Measurements from ENCODE around the gene GMDS. TPM values are rescaled to one million over a fixed set of nuclear protein-coding genes. Genes with fewer than 3 reads are reported as not detected.
A peak's percentile ranks its signal among the peaks of the same experiment; 100 is the strongest.

Gene GMDS
- total and polyA plus RNA-seq, 9 donors, result 6.6 to 20.6 (median 11.0) TPM

DNA sequence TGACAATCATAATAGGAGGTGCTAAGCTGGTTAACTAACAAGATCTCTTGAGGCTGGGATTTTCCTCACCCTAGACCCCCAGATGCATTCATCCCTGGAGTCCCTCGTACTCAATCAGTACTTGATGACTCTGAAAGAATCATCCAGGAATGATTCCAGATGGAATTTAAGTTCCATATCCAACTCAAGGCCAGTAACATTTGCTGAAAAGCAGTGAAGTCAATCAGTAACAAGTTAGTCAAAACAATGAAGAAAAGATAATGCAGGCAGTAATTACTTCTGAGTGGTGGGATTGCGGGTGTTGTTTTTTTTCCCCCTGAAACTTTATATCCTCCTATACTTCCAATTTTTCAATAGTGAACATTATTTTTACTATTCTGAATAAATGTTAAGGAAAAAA is 18.6 kb downstream of the GMDS start:
- H3K4me1 ChIP-seq (ENCODE audit: insufficient read depth), result peaks cover 5% of the 10 kb centered on the region
- no peaks in the 10 kb centered on the region for H3K9me3 ChIP-seq
- H3K4me3 ChIP-seq, result no peak overlapping the region
- intact Hi-C loops (cut with DNase I), result no loop called here
- H3K36me3 ChIP-seq, result no peaks in the 10 kb centered on the region
- H3K27ac ChIP-seq, result no peak overlapping the region
- TF ChIP-seq POLR2A (IDR thresholded peaks at IDR 0.05) (no peak), EP300 (IDR thresholded peaks at IDR 0.05) (no peak)
- TF ChIP-seq, protein P1, sequence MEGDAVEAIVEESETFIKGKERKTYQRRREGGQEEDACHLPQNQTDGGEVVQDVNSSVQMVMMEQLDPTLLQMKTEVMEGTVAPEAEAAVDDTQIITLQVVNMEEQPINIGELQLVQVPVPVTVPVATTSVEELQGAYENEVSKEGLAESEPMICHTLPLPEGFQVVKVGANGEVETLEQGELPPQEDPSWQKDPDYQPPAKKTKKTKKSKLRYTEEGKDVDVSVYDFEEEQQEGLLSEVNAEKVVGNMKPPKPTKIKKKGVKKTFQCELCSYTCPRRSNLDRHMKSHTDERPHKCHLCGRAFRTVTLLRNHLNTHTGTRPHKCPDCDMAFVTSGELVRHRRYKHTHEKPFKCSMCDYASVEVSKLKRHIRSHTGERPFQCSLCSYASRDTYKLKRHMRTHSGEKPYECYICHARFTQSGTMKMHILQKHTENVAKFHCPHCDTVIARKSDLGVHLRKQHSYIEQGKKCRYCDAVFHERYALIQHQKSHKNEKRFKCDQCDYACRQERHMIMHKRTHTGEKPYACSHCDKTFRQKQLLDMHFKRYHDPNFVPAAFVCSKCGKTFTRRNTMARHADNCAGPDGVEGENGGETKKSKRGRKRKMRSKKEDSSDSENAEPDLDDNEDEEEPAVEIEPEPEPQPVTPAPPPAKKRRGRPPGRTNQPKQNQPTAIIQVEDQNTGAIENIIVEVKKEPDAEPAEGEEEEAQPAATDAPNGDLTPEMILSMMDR (IDR thresholded peaks at IDR 0.05), result no peak
- DNase-seq, result no peak
- 38 to 57% (median 41%) methylated on average over 2 of the region's 2 CpGs for WGBS, 3 donors
- no peaks in the 10 kb centered on the region for H3K27me3 ChIP-seq

DNA sequence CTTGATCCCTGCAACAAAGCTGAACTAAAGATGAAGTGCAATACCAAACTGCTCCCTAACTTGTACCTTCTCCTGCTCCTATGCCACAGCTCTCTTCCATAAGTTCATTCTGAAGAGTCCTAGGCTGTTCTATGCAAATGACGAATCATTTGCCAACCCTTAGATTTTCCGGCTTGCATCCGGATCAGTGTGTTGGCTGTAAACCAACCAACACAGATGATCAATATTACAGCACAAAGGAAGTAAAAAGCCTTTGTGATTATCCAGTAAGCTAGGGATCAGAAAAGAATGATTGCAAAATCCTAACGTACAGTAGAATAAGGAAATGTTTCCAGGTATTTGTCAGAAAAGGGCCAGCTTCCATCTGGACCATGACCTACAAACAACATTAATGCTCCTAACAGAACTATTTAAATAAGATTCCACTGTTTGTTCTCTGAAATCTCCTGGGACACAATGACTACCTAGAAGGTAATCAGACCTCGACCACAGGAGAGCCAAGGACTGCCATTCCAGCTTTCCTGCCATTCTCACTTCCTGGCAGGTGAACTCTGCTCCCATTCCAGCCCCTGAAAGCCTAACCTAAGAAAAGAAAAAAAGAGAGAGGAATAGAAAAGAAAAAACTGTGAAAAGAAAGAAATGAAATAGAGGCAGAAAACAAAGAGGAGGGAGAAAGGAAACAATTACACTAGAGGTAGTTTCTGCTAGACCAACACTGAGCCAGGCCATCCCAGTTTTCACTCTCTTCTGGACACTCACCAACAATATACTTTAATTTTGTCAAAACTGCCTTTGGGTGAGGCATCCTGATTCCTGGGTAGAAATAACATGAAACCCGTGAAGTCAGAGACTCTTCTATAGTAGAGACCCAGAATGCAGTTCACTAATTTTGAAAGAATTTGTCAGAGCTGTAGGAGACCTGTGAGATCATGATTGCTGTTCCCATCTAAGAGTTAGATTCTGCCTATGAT is 19.7 kb downstream of the GMDS start:
- no peak overlapping the region for H3K4me3 ChIP-seq
- H3K4me1 ChIP-seq (ENCODE audit: insufficient read depth), result peaks cover 5% of the 10 kb centered on the region
- no peaks in the 10 kb centered on the region for H3K27me3 ChIP-seq
- H3K9me3 ChIP-seq, result no peaks in the 10 kb centered on the region
- DNase-seq, result no peak
- no peaks in the 10 kb centered on the region for H3K36me3 ChIP-seq
- 76 to 87% (median 83%) methylated on average over 6 of the region's 6 CpGs for WGBS, 3 donors
- no peak overlapping the region for H3K27ac ChIP-seq
- intact Hi-C loops (cut with DNase I), result no loop called here
- TF ChIP-seq, protein P1 (IDR thresholded peaks at IDR 0.05), result no peak

DNA sequence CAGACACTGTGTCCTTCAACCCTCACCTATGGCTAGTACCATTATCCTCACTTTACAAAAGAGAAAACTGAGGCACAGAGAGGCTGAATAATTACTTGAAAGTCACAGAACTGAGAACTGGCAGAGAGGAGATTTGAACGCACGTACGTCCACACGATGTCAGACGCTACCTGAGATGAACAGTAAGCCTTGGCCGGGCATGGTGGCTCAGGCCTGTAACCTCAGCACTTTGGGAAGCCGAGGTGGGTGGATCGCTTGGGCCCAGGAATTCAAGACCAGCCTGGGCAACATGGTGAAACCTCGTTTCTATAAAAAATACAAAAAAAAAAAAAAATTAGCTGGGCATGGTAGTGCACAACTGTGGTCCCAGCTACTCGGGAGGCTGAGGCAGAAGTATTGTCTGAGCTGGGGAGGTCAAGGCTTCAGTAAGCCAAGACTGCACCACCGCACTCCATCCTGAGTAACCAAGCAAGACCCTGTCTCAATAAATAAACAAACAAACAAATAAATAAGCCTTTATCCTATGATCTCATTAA is 20.5 kb downstream of the GMDS start:
- Histone ChIP-seq H3K4me3 (no peak overlapping the region), H3K36me3 (no peaks in the 10 kb centered on the region), H3K27ac (no peak overlapping the region), H3K4me1 (ENCODE audit: insufficient read depth) (peaks cover 5% of the 10 kb centered on the region), H3K27me3 (no peaks in the 10 kb centered on the region), H3K9me3 (no peaks in the 10 kb centered on the region)
- DNase-seq, result no peak
- WGBS, 3 donors, result 93 to 96% (median 94%) methylated on average over 11 of the region's 11 CpGs
- TF ChIP-seq EP300 (IDR thresholded peaks at IDR 0.05) (no peak), POLR2A (IDR thresholded peaks at IDR 0.05) (no peak)
- TF ChIP-seq, protein P1 (IDR thresholded peaks at IDR 0.05), result no peak
- intact Hi-C loops (cut with DNase I), result no loop called here

DNA sequence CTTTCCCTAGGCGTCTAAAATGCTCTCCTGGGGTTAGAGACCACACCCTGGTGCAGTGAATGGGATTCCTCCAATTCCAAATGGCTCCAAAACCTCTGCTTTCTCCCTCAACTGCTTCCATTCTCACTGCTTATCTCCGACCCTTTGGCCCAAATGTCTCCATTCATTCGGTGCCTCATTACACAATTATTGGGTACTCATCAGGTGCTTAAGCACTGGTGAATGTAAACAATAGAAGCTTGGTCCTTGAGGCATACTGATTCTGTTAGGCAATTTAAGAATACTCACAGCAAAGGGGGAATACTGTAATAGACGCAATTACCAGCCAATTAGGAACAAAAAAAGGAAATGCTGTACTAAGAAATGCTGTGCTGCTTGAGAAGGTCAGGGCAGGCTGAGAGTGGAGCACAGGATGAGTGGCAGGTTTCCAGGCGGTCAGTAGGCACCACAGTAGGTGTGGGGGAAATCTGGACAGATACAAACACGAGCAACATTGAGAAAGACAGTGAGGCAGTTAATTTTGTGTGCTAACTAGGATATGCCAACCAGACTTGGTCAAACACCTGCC is 23.0 kb downstream of the GMDS start:
- DNase-seq, result no peak
- H3K36me3 ChIP-seq, result no peaks in the 10 kb centered on the region
- peaks cover 5% of the 10 kb centered on the region for H3K4me1 ChIP-seq (ENCODE audit: insufficient read depth)
- H3K27ac ChIP-seq, result no peak overlapping the region
- no peaks in the 10 kb centered on the region for H3K27me3 ChIP-seq
- 34 to 44% (median 37%) methylated on average over 6 of the region's 6 CpGs for WGBS, 3 donors
- peak overlapping the region; percentile 25 for H3K4me3 ChIP-seq
- H3K9me3 ChIP-seq, result no peaks in the 10 kb centered on the region
- intact Hi-C loops (cut with DNase I), result loop anchor here in 1 of 4 donors (1.0 kb wide), 1 partner anchor 36 kb away; no protein-coding TSS in a partner anchor
- TF ChIP-seq, protein P1 (IDR thresholded peaks at IDR 0.05), result no peak
- TF ChIP-seq POLR2A (IDR thresholded peaks at IDR 0.05) (no peak), EP300 (IDR thresholded peaks at IDR 0.05) (no peak)

All from ovary (tissue), 9 donors.